ENCODE data around the gene ST8SIA2. TPM values are rescaled to one million over a fixed set of nuclear protein-coding genes. Genes with fewer than 3 reads are reported as not detected.

ST8SIA2 gene, protein sequence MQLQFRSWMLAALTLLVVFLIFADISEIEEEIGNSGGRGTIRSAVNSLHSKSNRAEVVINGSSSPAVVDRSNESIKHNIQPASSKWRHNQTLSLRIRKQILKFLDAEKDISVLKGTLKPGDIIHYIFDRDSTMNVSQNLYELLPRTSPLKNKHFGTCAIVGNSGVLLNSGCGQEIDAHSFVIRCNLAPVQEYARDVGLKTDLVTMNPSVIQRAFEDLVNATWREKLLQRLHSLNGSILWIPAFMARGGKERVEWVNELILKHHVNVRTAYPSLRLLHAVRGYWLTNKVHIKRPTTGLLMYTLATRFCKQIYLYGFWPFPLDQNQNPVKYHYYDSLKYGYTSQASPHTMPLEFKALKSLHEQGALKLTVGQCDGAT
- total RNA-seq = not detected in 2 replicates

DNA sequence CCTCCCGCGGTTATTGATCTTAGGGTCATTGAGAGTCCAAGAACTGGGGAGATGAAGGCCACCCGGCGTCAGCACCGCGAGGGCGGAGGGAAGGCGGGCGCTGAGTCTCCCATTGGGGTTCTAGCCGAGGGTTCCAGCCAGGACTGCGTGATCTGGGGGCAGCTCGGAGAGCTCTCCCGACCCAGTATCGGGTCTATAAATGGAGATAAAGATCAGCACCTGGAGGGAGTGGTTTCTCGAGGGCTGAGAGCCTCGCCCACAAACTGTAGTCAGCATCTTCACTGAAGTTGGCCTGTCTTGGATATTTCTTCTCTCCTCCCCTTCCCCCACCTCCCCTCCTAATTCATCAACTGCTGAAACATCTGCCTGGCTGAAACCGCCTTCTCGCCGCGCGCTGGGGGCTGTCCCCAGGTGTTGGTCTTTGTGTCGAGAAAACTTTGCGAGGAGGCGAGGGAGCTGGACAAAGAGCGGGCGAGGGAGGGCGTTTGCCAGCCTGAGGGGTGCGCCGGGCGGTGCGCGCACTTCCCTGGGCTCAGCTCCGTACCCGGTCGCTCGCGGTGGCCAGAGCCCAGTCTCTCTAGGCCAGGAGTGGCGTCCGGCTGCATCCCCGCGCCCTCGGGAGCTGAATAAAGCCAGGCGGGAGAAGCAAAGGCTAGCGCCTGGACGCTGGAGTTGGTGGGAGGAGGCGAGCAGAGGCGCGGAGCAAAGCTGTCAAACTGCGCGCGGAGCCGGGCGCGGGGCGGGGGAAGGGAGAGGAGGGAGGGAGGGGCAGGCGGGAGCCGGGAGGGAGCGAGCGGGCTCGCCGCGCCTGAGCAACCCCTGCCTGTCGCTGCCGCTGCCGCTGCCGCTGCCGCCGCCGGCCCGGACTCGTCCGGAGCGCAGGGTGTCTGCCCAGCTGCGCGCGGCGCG is at the start of gene ST8SIA2:
ST8SIA2 (plus strand) TSS at position 811 of the 909 bp plus-strand sequence. CDS start 184 bp downstream, outside the sequence.

